PC-9 (cell line): ENCODE measurements around the gene L3MBTL1. TPM values are rescaled to one million over a fixed set of nuclear protein-coding genes. Genes with fewer than 3 reads are reported as not detected.

Source experiments
- BruUV-seq: library from RNA; stranded (reverse); fragments of 400-500 nt; replicated peaks from 2 replicates; lab custom pipeline; 2021; lab: Mats Ljungman, UMichigan
- CTCF ChIA-PET: fragments of 300-600 bp; sonication (Branson Sonifier 250); formaldehyde crosslinking; loops from one replicate; lab custom pipeline; 2022; ENCODE audit warnings: antibody characterized with exemption; lab: Charles Lee
- POLR2A ChIA-PET: fragments of 300-600 bp; sonication (Branson Sonifier 250); formaldehyde crosslinking; loops from one replicate; lab custom pipeline; 2022; ENCODE audit warnings: antibody characterized with exemption; ENCODE audit not compliant: unreplicated experiment; lab: Charles Lee
- DNase-seq, 2 experiments: peaks; one replicate each; pipeline versions ENCODE4 v3.0.0 to v3.0.0-alpha.2; 2015 to 2022; ENCODE audit warnings: mixed read lengths in 1 of 2
- H2AFZ ChIP-seq: fragments of 200-600 bp; sonication (generic); 2 replicates; pipeline ENCODE4 v1.8.1; 2017; ENCODE audit warnings: antibody characterized with exemption
- H3F3A ChIP-seq: fragments of 200-600 bp; sonication (generic); 2 replicates; pipeline ENCODE4 v1.8.1; 2017; ENCODE audit warnings: antibody characterized with exemption, mild to moderate bottlenecking, low read depth; ENCODE audit not compliant: insufficient read depth
- H3K27ac ChIP-seq: fragments of 200-600 bp; sonication (generic); 2 replicates; pipeline ENCODE4 v1.6.1; 2016; ENCODE audit warnings: mixed run types
- H3K27me3 ChIP-seq: fragments of 200-600 bp; sonication (generic); 2 replicates; pipeline ENCODE4 v1.6.1; 2016; ENCODE audit warnings: low read depth, mixed run types; ENCODE audit not compliant: insufficient read depth
- H3K36me3 ChIP-seq: fragments of 200-600 bp; sonication (generic); 2 replicates; pipeline ENCODE4 v1.6.1; 2016; ENCODE audit warnings: low read depth, mixed run types
- H3K4me1 ChIP-seq: fragments of 200-600 bp; sonication (generic); replicated peaks from 2 replicates; pipeline ENCODE4 v1.6.1; 2016; ENCODE audit warnings: mixed run types; ENCODE audit not compliant: insufficient read depth
- H3K4me2 ChIP-seq: fragments of 200-600 bp; sonication (generic); 2 replicates; pipeline ENCODE4 v1.6.1; 2017; ENCODE audit warnings: mixed run types
- H3K4me3 ChIP-seq: fragments of 200-600 bp; sonication (generic); 2 replicates; pipeline ENCODE4 v1.6.1; 2016; ENCODE audit warnings: mixed run types
- H3K79me2 ChIP-seq: fragments of 200-600 bp; sonication (generic); 2 replicates; pipeline ENCODE4 v1.6.1; 2017; ENCODE audit warnings: low read depth, mixed run types
- H3K9me2 ChIP-seq: fragments of 200-600 bp; sonication (generic); 2 replicates; pipeline ENCODE4 v1.8.1; 2017; ENCODE audit warnings: mild to moderate bottlenecking; ENCODE audit not compliant: insufficient read depth
- H3K9me3 ChIP-seq: fragments of 200-600 bp; sonication (generic); 2 replicates; pipeline ENCODE4 v1.8.1; 2016; ENCODE audit warnings: low read depth; ENCODE audit not compliant: insufficient read depth
- H4K20me1 ChIP-seq: fragments of 200-600 bp; sonication (generic); 2 replicates; pipeline ENCODE4 v1.8.1; 2017; ENCODE audit not compliant: insufficient read depth
- CTCF ChIP-seq: fragments of 200-600 bp; sonication (generic); conservative IDR thresholded peaks from 2 replicates; pipeline ENCODE4 v1.6.1; 2017; ENCODE audit warnings: mixed run types, antibody characterized with exemption, mild to moderate bottlenecking, moderate library complexity
- EZH2 ChIP-seq: fragments of 200-600 bp; sonication (generic); IDR thresholded peaks from 2 replicates; pipeline ENCODE4 v1.8.0; 2017; ENCODE audit warnings: antibody characterized with exemption, low read depth
- intact Hi-C: fragments of 100-400 bp; cut with micrococcal nuclease; formaldehyde crosslinking; loops from one replicate; pipeline ENCODE4 v1.10.0; 2022; ENCODE audit not compliant: unreplicated experiment
- total RNA-seq: library from RNA; stranded (reverse); gene quantifications from 2 replicates; pipeline ENCODE4 v1.2.3, GENCODE V29; 2021

The L3MBTL1 gene
- total RNA-seq, 1 experiment from 2014 or later: 34.9 TPM

- Histone ChIP-seq H3K27me3 (no peaks in the 10 kb centered on the region), H3K27ac (no peak overlapping the region), H3K36me3 (no peaks in the 10 kb centered on the region), H3K4me3 (peak overlapping the region; percentile 53), H2AFZ (peak overlapping the region; percentile 64; the same call in 1 of the 2 replicates), H3K9me3 (no peaks in the 10 kb centered on the region), H3K79me2 (peaks cover 17% of the 10 kb centered on the region), H4K20me1 (no peaks in the 10 kb centered on the region), H3F3A (peaks cover 4% of the 10 kb centered on the region; the same call in 1 of the 2 replicates), H3K4me2 (peak overlapping the region; percentile 65), H3K4me1 (peaks cover 11% of the 10 kb centered on the region), H3K9me2 (no peaks in the 10 kb centered on the region)
- no peak for TF ChIP-seq EZH2
- TF ChIP-seq CTCF: no peak
- DNase-seq: no peak
- intact Hi-C loops: no loop called here
- BruUV-seq: TSS peak; percentile 70
- ChIA-PET POLR2A (interaction anchor here (0.9 kb wide), 1 partner anchor 11 kb away, joined by 4 read pairs; no protein-coding TSS in a partner anchor), CTCF (no interaction called here)
These were observed 6.0 kb downstream of the L3MBTL1 start for GRCh38 chr20:43513372-43513930.

- ChIA-PET POLR2A (interaction anchor here (0.6 to 0.9 kb wide), 2 partner anchors 10 to 82 kb away, joined by 4 to 10 read pairs; no protein-coding TSS in a partner anchor), CTCF (interaction anchor here (0.6 to 1.1 kb wide), 3 partner anchors 56 to 77 kb away, joined by 3 to 10 read pairs (median 5); partner anchors contain the start of gene IFT52)
- Histone ChIP-seq H2AFZ (peak overlapping the region; percentile 74), H3K4me3 (peak overlapping the region; percentile 60), H3K4me2 (peak overlapping the region; percentile 73), H3K27ac (no peak overlapping the region), H3K9me2 (no peaks in the 10 kb centered on the region), H3K27me3 (no peaks in the 10 kb centered on the region), H3K9me3 (no peaks in the 10 kb centered on the region), H3K79me2 (peaks cover 17% of the 10 kb centered on the region), H3F3A (no peaks in the 10 kb centered on the region), H4K20me1 (no peaks in the 10 kb centered on the region), H3K4me1 (peaks cover 10% of the 10 kb centered on the region; the same call in 1 of the 2 replicates), H3K36me3 (no peaks in the 10 kb centered on the region)
- intact Hi-C loops: loop anchor here (1.0 kb wide), 2 partner anchors 57 to 690 kb away; partner anchors contain the start of gene SRSF6
- BruUV-seq: no TSS peak
- peak; percentile 53 for TF ChIP-seq CTCF
- no peak for TF ChIP-seq EZH2
- DNase-seq: peak; percentile 97 to 99
These were observed 6.6 kb downstream of the L3MBTL1 start for GRCh38 chr20:43513931-43514647.

- H2AFZ ChIP-seq: peak overlapping the region; percentile 74
- H3K27ac ChIP-seq: no peak overlapping the region
- ChIA-PET CTCF (interaction anchor here (0.6 to 1.1 kb wide), 3 partner anchors 56 to 76 kb away, joined by 3 to 10 read pairs (median 5); partner anchors contain the start of gene IFT52), POLR2A (interaction anchor here (0.6 to 0.9 kb wide), 2 partner anchors 10 to 82 kb away, joined by 4 to 10 read pairs; no protein-coding TSS in a partner anchor)
- intact Hi-C loops: loop anchor here (1.0 kb wide), 2 partner anchors 57 to 690 kb away; partner anchors contain the start of gene SRSF6
- H3K4me2 ChIP-seq: peak overlapping the region; percentile 73
- H3F3A ChIP-seq: no peaks in the 10 kb centered on the region
- no peaks in the 10 kb centered on the region for H4K20me1 ChIP-seq
- no TSS peak for BruUV-seq
- H3K27me3 ChIP-seq: no peaks in the 10 kb centered on the region
- H3K9me3 ChIP-seq: no peaks in the 10 kb centered on the region
- H3K9me2 ChIP-seq: no peaks in the 10 kb centered on the region
- no peak; the same call in none of the 2 replicates for TF ChIP-seq CTCF
- TF ChIP-seq EZH2: no peak
- H3K4me3 ChIP-seq: peak overlapping the region; percentile 60
- H3K36me3 ChIP-seq: no peaks in the 10 kb centered on the region
- H3K4me1 ChIP-seq: peaks cover 10% of the 10 kb centered on the region; the same call in 1 of the 2 replicates
- DNase-seq: no peak
- peaks cover 17% of the 10 kb centered on the region for H3K79me2 ChIP-seq
These were observed 7.1 kb downstream of the L3MBTL1 start for GRCh38 chr20:43514648-43514999.
